Ishikawa (cell line): ENCODE results near the gene TRIM16.
"Not testable (repeated sequence)": the region's sequence is repeated elsewhere in the genome, so short reads cannot be mapped to it uniquely, and the experiment has no call there.

ENCODE experiments used
- CEBPB ChIP-seq: IDR thresholded peaks from 2 replicates; pipeline ENCODE4 v1.6.1; 2012
- CREB1 ChIP-seq: IDR thresholded peaks from 2 replicates; pipeline ENCODE4 v1.6.1; 2012; ENCODE audit warnings: low read depth
- EGR1 ChIP-seq: IDR thresholded peaks from 2 replicates; pipeline ENCODE4 v1.6.1; 2012
- EP300 ChIP-seq: IDR thresholded peaks from 2 replicates; pipeline ENCODE4 v1.6.1; 2012; ENCODE audit warnings: borderline replicate concordance
- FOXM1 ChIP-seq: IDR thresholded peaks from 2 replicates; pipeline ENCODE4 v1.6.1; 2012; ENCODE audit warnings: low read depth, borderline replicate concordance
- MAX ChIP-seq: IDR thresholded peaks from 2 replicates; pipeline ENCODE4 v1.6.1; 2012
- NFIC ChIP-seq: IDR thresholded peaks from 2 replicates; pipeline ENCODE4 v1.6.1; 2012
- RAD21 ChIP-seq: IDR thresholded peaks from 2 replicates; pipeline ENCODE4 v1.6.1; 2012; ENCODE audit warnings: low read depth
- REST ChIP-seq: IDR thresholded peaks from 2 replicates; pipeline ENCODE4 v1.6.1; 2012; ENCODE audit warnings: low read depth, mild to moderate bottlenecking
- TAF1 ChIP-seq: IDR thresholded peaks from 2 replicates; pipeline ENCODE4 v1.6.1; 2012; ENCODE audit warnings: low read depth, mild to moderate bottlenecking
- TCF12 ChIP-seq: IDR thresholded peaks from 2 replicates; pipeline ENCODE4 v1.6.1; 2012; ENCODE audit warnings: low read depth
- TEAD4 ChIP-seq: IDR thresholded peaks from 2 replicates; pipeline ENCODE4 v1.6.1; 2012
- ZBTB7A ChIP-seq: IDR thresholded peaks from 2 replicates; pipeline ENCODE4 v1.6.1; 2012; ENCODE audit warnings: low read depth

The TRIM16 gene

GRCh38 chr17:15650741-15651582 is 33.1 kb downstream of the TRIM16 start:
- no peak; the same call in 1 of the 2 replicates for TF ChIP-seq TAF1
- no peak for TF ChIP-seq RAD21
- no peak for TF ChIP-seq CEBPB
- TF ChIP-seq TEAD4: no peak
- no peak for TF ChIP-seq FOXM1

- TF ChIP-seq TEAD4: 0 out of 2 replicates have a peak, but pooled peaks have one; percentile 44
- no peak for TF ChIP-seq REST
- no peak for TF ChIP-seq TAF1
- peak; percentile 72; the same call in 1 of the 2 replicates for TF ChIP-seq MAX
- peak; percentile 79 for TF ChIP-seq TCF12
- TF ChIP-seq EP300: peak; percentile 74
- TF ChIP-seq FOXM1: peak; percentile 68; the same call in 1 of the 2 replicates
- 0 out of 2 replicates have a peak, but pooled peaks have one; percentile 28 for TF ChIP-seq CEBPB
- peak; percentile 70; the same call in 1 of the 2 replicates for TF ChIP-seq ZBTB7A
- peak; percentile 79 for TF ChIP-seq NFIC
Measured at GRCh38 chr17:15649861-15650421, 34.2 kb downstream of the TRIM16 start.

- TF ChIP-seq NFIC (no peak), REST (no peak), EP300 (no peak), CREB1 (no peak), ZBTB7A (no peak), RAD21 (no peak), TCF12 (no peak)
Measured at GRCh38 chr17:15648386-15648785, 35.7 kb downstream of the TRIM16 start.

- 0 out of 2 replicates have a peak, but pooled peaks have one; percentile 54 for TF ChIP-seq EP300
- TF ChIP-seq TEAD4: peak; percentile 74
- 0 out of 2 replicates have a peak, but pooled peaks have one; percentile 15 for TF ChIP-seq NFIC
Measured at GRCh38 chr17:15645099-15645941, 38.8 kb downstream of the TRIM16 start.

GRCh38 chr17:15619331-15620058 is 64.6 kb downstream of the TRIM16 start, which contains the start of gene FBXW10B:
Gene FBXW10B (minus strand): TSS chr17:15619704. CDS start chr17:15619512, 192 bp downstream.
- not testable (repeated sequence) for TF ChIP-seq EGR1, CREB1, FOXM1
